SK-N-SH treated with all-trans-retinoic acid at 6 μM for 48 hours (cell line): ENCODE data around the gene CHODL.

ENCODE experiments used
- ATAC-seq: fragments of 200-7000 bp; cut with Tn5 transposase; 3 replicates; pipeline ENCODE4 v1.9.1; 2020; ENCODE audit warnings: mild to moderate bottlenecking, moderate library complexity
- ARNTL ChIP-seq: fragments of 450-650 bp; formaldehyde crosslinking; IDR thresholded peaks from 2 replicates; pipeline ENCODE4 v1.5.0; 2020; ENCODE audit warnings: low read depth, mild to moderate bottlenecking, moderate library complexity, borderline replicate concordance
- BACH2 ChIP-seq: fragments of 250-450 bp; sonication (Bioruptor Pico); IDR thresholded peaks from 2 replicates; pipeline ENCODE4 v1.9.0; 2021; ENCODE audit warnings: mild to moderate bottlenecking, borderline replicate concordance
- CSDC2 ChIP-seq: fragments of 250-450 bp; sonication (Bioruptor Pico); IDR thresholded peaks from 2 replicates; pipeline ENCODE4 v1.5.0; 2020; ENCODE audit warnings: mild to moderate bottlenecking, moderate library complexity
- ESRRG ChIP-seq: fragments of 250-450 bp; sonication (Bioruptor Pico); IDR thresholded peaks from 2 replicates; pipeline ENCODE4 v1.6.1; 2021; ENCODE audit warnings: mild to moderate bottlenecking
- GLIS3 ChIP-seq: fragments of 250-450 bp; sonication (Bioruptor Pico); IDR thresholded peaks from 2 replicates; pipeline ENCODE4 v1.5.0; 2020; ENCODE audit warnings: mild to moderate bottlenecking, moderate library complexity
- ISL1 ChIP-seq: fragments of 250-450 bp; sonication (Bioruptor Pico); IDR thresholded peaks from 2 replicates; pipeline ENCODE4 v2.1.2; 2022; ENCODE audit warnings: mild to moderate bottlenecking, moderate library complexity
- OSR1 ChIP-seq: fragments of 250-450 bp; sonication (Bioruptor Pico); IDR thresholded peaks from 2 replicates; pipeline ENCODE4 v1.8.0; 2022; ENCODE audit warnings: moderate library complexity, mild to moderate bottlenecking, inconsistent platforms
- PPARA ChIP-seq: fragments of 250-450 bp; sonication (Bioruptor Pico); IDR thresholded peaks from 2 replicates; pipeline ENCODE4 v1.5.0; 2020; ENCODE audit warnings: mild to moderate bottlenecking, borderline replicate concordance
- RARB ChIP-seq: fragments of 250-450 bp; sonication (Bioruptor Pico); IDR thresholded peaks from 2 replicates; pipeline ENCODE4 v1.8.0; 2021; ENCODE audit warnings: mild to moderate bottlenecking, moderate library complexity
- TCF4 ChIP-seq: fragments of 250-450 bp; sonication (Bioruptor Pico); IDR thresholded peaks from 2 replicates; pipeline ENCODE4 v1.8.0; 2021; ENCODE audit warnings: mild to moderate bottlenecking, moderate library complexity, borderline replicate concordance
- ZC3H10 ChIP-seq: fragments of 250-450 bp; sonication (Bioruptor Pico); IDR thresholded peaks from 2 replicates; pipeline ENCODE4 v1.5.1; 2021; ENCODE audit warnings: mild to moderate bottlenecking, moderate library complexity
- ZFP3 ChIP-seq: fragments of 250-450 bp; sonication (Bioruptor Pico); IDR thresholded peaks from 2 replicates; pipeline ENCODE4 v1.5.0; 2020; ENCODE audit warnings: mild to moderate bottlenecking, moderate library complexity
- ZNF565 ChIP-seq: fragments of 450-650 bp; formaldehyde crosslinking; conservative IDR thresholded peaks from 2 replicates; pipeline ENCODE4 v1.5.0; 2020; ENCODE audit warnings: low read depth, mild to moderate bottlenecking, moderate library complexity
- ZNF70 ChIP-seq: fragments of 450-650 bp; formaldehyde crosslinking; IDR thresholded peaks from 2 replicates; pipeline ENCODE4 v1.5.0; 2020; ENCODE audit warnings: mild to moderate bottlenecking, moderate library complexity
- TF ChIP-seq, protein P1 (sequence below): fragments of 250-450 bp; sonication (Bioruptor Pico); IDR thresholded peaks from 2 replicates; pipeline ENCODE4 v1.5.0; 2020; ENCODE audit warnings: mild to moderate bottlenecking, moderate library complexity
- TF ChIP-seq, protein P2 (sequence below): fragments of 250-450 bp; sonication (Bioruptor Pico); IDR thresholded peaks from 2 replicates; pipeline ENCODE4 v1.5.1; 2020; ENCODE audit warnings: low read depth, mild to moderate bottlenecking, moderate library complexity
- TF ChIP-seq, protein P3 (sequence below): fragments of 250-450 bp; sonication (Bioruptor Pico); IDR thresholded peaks from 2 replicates; pipeline ENCODE4 v1.5.1; 2021; ENCODE audit warnings: mild to moderate bottlenecking, moderate library complexity
- TF ChIP-seq, protein P4 (sequence below): fragments of 250-450 bp; sonication (Bioruptor Pico); IDR thresholded peaks from 2 replicates; pipeline ENCODE4 v1.8.0; 2021; ENCODE audit warnings: low read depth, mild to moderate bottlenecking, moderate library complexity, borderline replicate concordance

The CHODL gene

DNA sequence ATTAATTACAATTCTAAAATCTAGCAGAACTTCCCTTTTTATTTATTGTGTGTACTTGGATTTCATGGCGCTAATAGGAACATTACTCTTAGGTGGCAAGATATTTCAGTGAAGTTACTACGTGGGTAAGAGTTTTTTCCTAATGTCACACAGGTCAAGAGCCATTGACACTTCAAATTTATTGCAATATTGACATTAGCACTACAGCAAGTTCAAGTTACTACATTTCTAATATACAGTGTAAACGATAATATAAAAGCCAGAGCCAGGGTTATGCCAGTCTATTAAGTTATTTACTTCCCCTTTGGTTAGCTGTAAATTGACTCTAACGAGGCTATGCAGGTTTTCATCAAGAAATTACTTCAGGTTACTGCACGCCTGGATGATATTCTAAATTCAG, 29.7 kb downstream of the CHODL start:
- no peak for TF ChIP-seq ISL1 (CRISPR knock-in tag)
- TF ChIP-seq CSDC2 (CRISPR knock-in tag) = no peak
- TF ChIP-seq, all 23 proteins: peak for 0

DNA sequence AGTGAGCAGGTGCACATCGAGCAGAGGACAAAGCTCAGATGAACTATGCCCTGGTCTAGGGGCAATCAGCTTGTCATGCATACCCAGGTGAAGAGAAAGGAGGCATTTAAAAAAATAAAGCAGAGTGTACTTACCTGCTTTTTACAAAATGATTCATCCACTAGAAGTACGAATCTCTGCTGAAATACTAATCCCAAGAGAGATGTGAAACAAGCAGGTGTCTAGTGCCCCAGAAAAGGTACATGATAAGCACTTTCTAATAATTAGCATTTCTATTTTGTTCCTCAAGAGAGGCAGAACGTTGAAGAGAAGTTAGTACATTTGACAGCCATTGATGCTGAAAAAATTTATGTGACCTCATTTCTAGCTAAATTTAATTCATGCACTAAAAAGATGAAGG, 31.1 kb downstream of the CHODL start:
- TF ChIP-seq, protein P1, sequence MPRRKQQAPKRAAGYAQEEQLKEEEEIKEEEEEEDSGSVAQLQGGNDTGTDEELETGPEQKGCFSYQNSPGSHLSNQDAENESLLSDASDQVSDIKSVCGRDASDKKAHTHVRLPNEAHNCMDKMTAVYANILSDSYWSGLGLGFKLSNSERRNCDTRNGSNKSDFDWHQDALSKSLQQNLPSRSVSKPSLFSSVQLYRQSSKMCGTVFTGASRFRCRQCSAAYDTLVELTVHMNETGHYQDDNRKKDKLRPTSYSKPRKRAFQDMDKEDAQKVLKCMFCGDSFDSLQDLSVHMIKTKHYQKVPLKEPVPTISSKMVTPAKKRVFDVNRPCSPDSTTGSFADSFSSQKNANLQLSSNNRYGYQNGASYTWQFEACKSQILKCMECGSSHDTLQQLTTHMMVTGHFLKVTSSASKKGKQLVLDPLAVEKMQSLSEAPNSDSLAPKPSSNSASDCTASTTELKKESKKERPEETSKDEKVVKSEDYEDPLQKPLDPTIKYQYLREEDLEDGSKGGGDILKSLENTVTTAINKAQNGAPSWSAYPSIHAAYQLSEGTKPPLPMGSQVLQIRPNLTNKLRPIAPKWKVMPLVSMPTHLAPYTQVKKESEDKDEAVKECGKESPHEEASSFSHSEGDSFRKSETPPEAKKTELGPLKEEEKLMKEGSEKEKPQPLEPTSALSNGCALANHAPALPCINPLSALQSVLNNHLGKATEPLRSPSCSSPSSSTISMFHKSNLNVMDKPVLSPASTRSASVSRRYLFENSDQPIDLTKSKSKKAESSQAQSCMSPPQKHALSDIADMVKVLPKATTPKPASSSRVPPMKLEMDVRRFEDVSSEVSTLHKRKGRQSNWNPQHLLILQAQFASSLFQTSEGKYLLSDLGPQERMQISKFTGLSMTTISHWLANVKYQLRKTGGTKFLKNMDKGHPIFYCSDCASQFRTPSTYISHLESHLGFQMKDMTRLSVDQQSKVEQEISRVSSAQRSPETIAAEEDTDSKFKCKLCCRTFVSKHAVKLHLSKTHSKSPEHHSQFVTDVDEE = no peak

More for the DNA sequence above, 29.7 kb downstream of the CHODL start:
- ATAC-seq = no peak

DNA sequence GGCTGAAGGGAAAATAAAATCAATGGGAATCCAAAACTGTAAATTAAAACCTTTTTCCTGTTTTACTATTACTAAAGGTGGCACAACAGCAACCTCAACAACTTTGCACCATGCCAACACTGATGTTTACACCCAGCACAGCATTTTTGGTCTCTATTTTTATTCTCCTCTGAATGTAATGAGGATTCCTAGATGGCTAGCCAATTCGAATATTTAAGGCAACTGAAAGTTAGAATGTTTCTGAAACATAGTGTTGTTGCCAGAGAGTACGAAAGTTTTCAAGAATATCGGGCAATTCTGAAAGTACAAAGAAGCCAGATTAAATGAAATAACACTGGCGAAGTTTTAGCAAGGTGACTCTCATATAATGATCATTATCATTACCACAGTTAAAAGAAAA, 40.7 kb downstream of the CHODL start:
- no peak for ATAC-seq
- TF ChIP-seq ZNF565 (CRISPR knock-in tag) = no peak
- TF ChIP-seq OSR1 (CRISPR knock-in tag) = no peak
- no peak for TF ChIP-seq ISL1 (CRISPR knock-in tag)
- TF ChIP-seq, protein P2, sequence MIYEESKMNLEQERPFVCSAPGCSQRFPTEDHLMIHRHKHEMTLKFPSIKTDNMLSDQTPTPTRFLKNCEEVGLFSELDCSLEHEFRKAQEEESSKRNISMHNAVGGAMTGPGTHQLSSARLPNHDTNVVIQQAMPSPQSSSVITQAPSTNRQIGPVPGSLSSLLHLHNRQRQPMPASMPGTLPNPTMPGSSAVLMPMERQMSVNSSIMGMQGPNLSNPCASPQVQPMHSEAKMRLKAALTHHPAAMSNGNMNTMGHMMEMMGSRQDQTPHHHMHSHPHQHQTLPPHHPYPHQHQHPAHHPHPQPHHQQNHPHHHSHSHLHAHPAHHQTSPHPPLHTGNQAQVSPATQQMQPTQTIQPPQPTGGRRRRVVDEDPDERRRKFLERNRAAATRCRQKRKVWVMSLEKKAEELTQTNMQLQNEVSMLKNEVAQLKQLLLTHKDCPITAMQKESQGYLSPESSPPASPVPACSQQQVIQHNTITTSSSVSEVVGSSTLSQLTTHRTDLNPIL (CRISPR knock-in tag) = no peak
- TF ChIP-seq ZFP3 (CRISPR knock-in tag) = no peak
- no peak for TF ChIP-seq BACH2 (CRISPR knock-in tag)
- TF ChIP-seq RARB (CRISPR knock-in tag) = no peak
- no peak for TF ChIP-seq ARNTL
- TF ChIP-seq, protein P3, sequence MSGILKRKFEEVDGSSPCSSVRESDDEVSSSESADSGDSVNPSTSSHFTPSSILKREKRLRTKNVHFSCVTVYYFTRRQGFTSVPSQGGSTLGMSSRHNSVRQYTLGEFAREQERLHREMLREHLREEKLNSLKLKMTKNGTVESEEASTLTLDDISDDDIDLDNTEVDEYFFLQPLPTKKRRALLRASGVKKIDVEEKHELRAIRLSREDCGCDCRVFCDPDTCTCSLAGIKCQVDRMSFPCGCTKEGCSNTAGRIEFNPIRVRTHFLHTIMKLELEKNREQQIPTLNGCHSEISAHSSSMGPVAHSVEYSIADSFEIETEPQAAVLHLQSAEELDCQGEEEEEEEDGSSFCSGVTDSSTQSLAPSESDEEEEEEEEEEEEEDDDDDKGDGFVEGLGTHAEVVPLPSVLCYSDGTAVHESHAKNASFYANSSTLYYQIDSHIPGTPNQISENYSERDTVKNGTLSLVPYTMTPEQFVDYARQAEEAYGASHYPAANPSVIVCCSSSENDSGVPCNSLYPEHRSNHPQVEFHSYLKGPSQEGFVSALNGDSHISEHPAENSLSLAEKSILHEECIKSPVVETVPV (CRISPR knock-in tag) = no peak
- TF ChIP-seq TCF4 = no peak
- no peak for TF ChIP-seq CSDC2 (CRISPR knock-in tag)
- TF ChIP-seq, protein P4, sequence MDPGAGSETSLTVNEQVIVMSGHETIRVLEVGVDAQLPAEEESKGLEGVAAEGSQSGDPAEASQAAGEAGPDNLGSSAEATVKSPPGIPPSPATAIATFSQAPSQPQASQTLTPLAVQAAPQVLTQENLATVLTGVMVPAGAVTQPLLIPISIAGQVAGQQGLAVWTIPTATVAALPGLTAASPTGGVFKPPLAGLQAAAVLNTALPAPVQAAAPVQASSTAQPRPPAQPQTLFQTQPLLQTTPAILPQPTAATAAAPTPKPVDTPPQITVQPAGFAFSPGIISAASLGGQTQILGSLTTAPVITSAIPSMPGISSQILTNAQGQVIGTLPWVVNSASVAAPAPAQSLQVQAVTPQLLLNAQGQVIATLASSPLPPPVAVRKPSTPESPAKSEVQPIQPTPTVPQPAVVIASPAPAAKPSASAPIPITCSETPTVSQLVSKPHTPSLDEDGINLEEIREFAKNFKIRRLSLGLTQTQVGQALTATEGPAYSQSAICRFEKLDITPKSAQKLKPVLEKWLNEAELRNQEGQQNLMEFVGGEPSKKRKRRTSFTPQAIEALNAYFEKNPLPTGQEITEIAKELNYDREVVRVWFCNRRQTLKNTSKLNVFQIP (CRISPR knock-in tag) = no peak
- TF ChIP-seq, protein P1 = no peak
- TF ChIP-seq PPARA (CRISPR knock-in tag) = no peak
- no peak for TF ChIP-seq ZC3H10

More for the DNA sequence above, 31.1 kb downstream of the CHODL start:
- no peak for ATAC-seq

DNA sequence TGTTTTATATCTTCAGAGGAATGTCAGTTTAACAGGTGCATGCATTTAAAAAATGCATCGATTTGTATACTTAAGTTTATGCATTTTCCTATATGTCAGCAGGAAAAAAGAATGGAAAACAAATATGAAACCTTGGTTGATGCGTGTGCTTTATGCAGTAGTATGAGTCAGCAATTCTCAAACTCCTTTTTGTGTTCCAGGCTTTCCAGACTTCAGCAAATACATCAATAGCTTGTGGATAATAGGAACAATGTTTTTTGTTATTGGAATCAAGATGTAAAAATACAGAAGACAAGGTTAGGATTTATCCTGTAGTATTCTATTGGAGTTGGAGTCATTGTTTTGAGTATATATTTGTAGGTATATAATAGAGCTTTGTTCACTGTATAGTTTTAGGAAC, 45.2 kb downstream of the CHODL start:
- TF ChIP-seq, protein P1 = no peak
- TF ChIP-seq TCF4 (no peak), GLIS3 (CRISPR knock-in tag) (no peak), ZNF70 (CRISPR knock-in tag) (no peak), PPARA (CRISPR knock-in tag) (no peak), ZNF565 (CRISPR knock-in tag) (no peak), RARB (CRISPR knock-in tag) (no peak), BACH2 (CRISPR knock-in tag) (no peak), ESRRG (CRISPR knock-in tag) (no peak)
- TF ChIP-seq, protein P3 (CRISPR knock-in tag) = no peak
- no peak for ATAC-seq
